Measurements from ENCODE around the gene GNB1. TPM values are rescaled to one million over a fixed set of nuclear protein-coding genes. Genes with fewer than 3 reads are reported as not detected.

The GNB1 gene
- total and polyA plus RNA-seq, 2 experiments from 2014 or later: 134 to 175 TPM

DNA sequence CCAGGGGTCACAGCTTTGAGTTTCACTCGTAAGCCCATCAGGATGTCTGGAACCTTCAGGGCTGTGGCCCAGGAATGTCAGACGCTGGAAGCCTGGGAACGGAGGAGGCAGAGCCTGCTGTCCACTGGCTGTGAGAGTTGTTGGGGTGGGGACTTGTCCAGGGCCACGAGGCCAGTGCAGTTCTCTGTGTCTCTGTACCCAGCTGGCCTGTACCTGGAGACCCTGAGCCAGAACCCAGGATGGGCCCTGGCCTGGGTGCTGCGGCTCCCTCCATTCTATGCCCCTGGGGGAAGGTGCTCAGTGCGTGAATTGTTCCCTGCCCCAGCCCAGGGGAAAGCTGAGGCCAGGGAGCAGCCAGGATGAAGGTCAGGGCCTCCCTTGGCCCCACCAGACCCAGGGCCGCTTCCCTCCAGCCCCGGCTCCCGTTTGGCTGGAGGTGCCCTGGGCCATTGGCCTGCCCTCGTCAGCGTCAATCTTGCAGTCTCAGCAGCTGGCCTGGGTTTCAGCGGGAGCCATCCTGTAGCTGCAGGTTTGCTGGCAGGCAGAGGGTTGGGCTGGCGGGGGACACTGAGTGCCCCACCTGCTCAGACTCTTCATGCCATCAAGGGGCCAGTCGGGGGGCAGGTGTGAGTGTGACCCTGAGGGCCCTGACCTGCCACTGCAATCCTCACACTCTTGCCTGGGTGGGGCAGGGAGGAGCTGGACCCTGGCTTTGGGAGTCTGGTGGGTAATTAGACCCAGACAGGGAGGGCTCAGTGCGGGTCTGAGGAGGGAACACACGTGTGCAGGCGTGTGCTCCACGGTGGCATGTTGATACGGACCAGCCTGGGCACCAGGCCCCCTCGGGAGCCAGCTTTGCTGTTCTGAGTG is 23.4 kb upstream of the GNB1 start:
- Histone ChIP-seq H2AFZ (no peak overlapping the region), H3K9me2 (replicated peaks; ENCODE audit: insufficient read depth) (no peaks in the 10 kb centered on the region), H3K4me2 (no peak overlapping the region), H3K27me3 (no peaks in the 10 kb centered on the region), H3K4me3 (no peak overlapping the region), H3K4me1 (ENCODE audit: insufficient read depth) (peaks cover 12% of the 10 kb centered on the region), H3K9me3 (ENCODE audit: low read depth) (no peaks in the 10 kb centered on the region), H3K36me3 (replicated peaks; ENCODE audit: insufficient read depth, low read depth) (no peaks in the 10 kb centered on the region), H4K20me1 (ENCODE audit: insufficient read depth, poor library complexity, severe bottlenecking) (no peaks in the 10 kb centered on the region), H3K79me2 (no peaks in the 10 kb centered on the region), H3K27ac (no peak overlapping the region)
- WGBS (ENCODE audit: low lambda C conversion rate, missing lambda C conversion rate): 73% methylated on average over 18 of the region's 20 CpGs
- DNase-seq (ENCODE audit: low spot score): peak; percentile 25
- TF ChIP-seq EZH2 (IDR thresholded peaks at IDR 0.05; ENCODE audit: borderline replicate concordance): no peak
- TF ChIP-seq, protein P1, sequence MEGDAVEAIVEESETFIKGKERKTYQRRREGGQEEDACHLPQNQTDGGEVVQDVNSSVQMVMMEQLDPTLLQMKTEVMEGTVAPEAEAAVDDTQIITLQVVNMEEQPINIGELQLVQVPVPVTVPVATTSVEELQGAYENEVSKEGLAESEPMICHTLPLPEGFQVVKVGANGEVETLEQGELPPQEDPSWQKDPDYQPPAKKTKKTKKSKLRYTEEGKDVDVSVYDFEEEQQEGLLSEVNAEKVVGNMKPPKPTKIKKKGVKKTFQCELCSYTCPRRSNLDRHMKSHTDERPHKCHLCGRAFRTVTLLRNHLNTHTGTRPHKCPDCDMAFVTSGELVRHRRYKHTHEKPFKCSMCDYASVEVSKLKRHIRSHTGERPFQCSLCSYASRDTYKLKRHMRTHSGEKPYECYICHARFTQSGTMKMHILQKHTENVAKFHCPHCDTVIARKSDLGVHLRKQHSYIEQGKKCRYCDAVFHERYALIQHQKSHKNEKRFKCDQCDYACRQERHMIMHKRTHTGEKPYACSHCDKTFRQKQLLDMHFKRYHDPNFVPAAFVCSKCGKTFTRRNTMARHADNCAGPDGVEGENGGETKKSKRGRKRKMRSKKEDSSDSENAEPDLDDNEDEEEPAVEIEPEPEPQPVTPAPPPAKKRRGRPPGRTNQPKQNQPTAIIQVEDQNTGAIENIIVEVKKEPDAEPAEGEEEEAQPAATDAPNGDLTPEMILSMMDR (IDR thresholded peaks at IDR 0.05; ENCODE audit: poor library complexity): no peak
- no peak for TF ChIP-seq EZH2phosphoT487 (IDR thresholded peaks at IDR 0.05; ENCODE audit: low read depth, severe bottlenecking, unreplicated experiment)

DNA sequence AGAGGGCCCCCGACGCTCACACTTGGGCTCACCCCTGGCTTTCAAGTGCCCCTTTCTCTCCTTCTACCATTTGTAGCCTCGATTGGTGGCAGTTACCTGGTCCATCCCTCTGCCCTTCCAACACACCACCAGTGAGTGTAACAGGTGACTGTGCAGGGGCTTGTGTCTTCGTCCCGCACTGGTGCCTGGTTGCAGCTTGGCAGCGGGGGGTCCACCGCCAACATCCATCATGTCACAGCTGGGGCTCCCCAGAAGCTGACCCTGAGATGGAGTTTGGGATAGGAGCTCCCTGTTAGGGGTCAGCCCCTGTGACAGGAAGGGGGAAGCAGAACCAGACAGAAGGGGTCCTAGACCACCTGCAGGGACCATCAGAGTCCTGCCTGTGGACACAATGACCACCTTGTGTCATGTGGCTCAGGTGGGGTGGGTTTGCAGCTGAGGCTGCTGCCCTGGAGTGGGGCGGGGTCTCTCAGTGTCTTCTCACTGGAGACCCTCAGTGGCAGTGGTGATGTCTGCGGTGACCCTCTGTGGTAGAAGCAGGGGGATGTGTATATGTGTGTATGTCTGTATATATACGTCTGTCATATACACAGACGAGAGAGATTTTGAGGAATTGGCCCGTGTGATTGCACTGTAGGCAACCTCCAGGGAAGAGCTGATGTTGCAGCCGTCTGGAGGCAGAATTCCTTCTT is 20.6 kb upstream of the GNB1 start:
- no peak for TF ChIP-seq EZH2phosphoT487 (IDR thresholded peaks at IDR 0.05; ENCODE audit: low read depth, severe bottlenecking, unreplicated experiment)
- Histone ChIP-seq H3K4me1 (ENCODE audit: insufficient read depth) (peaks cover 16% of the 10 kb centered on the region), H3K9me3 (ENCODE audit: low read depth) (no peaks in the 10 kb centered on the region), H3K4me3 (no peak overlapping the region), H3K36me3 (replicated peaks; ENCODE audit: insufficient read depth, low read depth) (no peaks in the 10 kb centered on the region), H3K9me2 (replicated peaks; ENCODE audit: insufficient read depth) (no peaks in the 10 kb centered on the region), H3K79me2 (peaks cover 9% of the 10 kb centered on the region), H4K20me1 (ENCODE audit: insufficient read depth, poor library complexity, severe bottlenecking) (no peaks in the 10 kb centered on the region), H3K27ac (no peak overlapping the region), H3K4me2 (no peak overlapping the region), H2AFZ (no peak overlapping the region), H3K27me3 (no peaks in the 10 kb centered on the region)
- WGBS (ENCODE audit: low lambda C conversion rate, missing lambda C conversion rate): 91% methylated on average over 12 of the region's 13 CpGs
- DNase-seq (ENCODE audit: low spot score): peak; percentile 3

DNA sequence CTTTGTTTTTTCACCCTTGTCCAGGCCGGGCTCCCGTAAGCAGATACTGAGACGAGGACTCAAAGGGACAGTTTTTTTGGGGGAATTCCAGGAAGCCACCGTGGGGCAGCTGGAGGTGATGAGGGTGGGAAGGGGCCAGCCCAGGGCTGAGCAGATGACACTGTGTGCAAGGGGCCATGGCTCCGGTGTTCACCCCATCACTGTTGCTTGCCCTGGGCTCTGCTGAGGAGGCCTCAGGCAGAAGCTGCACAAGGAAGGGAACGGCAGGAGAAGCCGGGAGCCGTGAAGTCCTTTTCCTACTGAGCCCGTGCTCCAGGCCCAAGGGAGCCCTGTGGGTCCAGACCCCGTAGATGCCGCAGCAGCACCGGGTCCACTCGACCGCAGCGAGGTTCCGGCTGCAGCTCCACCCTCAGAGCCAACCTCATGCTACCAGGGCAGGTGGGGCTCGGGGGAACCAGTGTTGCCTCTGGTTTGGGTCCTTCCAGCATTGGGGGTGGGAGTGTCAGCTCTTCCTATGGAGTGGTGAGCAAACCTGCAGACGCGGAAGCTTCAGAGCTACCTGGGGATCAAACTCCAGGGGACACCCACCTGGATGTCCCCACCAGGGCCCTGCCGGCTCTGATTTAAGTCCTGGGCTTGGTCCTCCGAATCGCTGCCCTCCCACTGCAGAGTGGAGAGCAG is 19.9 kb upstream of the GNB1 start:
- H3K9me3 ChIP-seq (ENCODE audit: low read depth): no peaks in the 10 kb centered on the region
- no peaks in the 10 kb centered on the region for H3K27me3 ChIP-seq
- peaks cover 9% of the 10 kb centered on the region for H3K79me2 ChIP-seq
- H3K4me3 ChIP-seq: no peak overlapping the region
- H3K36me3 ChIP-seq (replicated peaks; ENCODE audit: insufficient read depth, low read depth): no peaks in the 10 kb centered on the region
- TF ChIP-seq EZH2phosphoT487 (IDR thresholded peaks at IDR 0.05; ENCODE audit: low read depth, severe bottlenecking, unreplicated experiment): no peak
- TF ChIP-seq, protein P1 (IDR thresholded peaks at IDR 0.05; ENCODE audit: poor library complexity): no peak
- TF ChIP-seq EZH2 (IDR thresholded peaks at IDR 0.05; ENCODE audit: borderline replicate concordance): no peak
- no peaks in the 10 kb centered on the region for H3K9me2 ChIP-seq (replicated peaks; ENCODE audit: insufficient read depth)
- H3K4me2 ChIP-seq: no peak overlapping the region
- no peak overlapping the region for H3K27ac ChIP-seq
- H2AFZ ChIP-seq: no peak overlapping the region
- 95% methylated on average over 20 of the region's 22 CpGs for WGBS (ENCODE audit: low lambda C conversion rate, missing lambda C conversion rate)
- H4K20me1 ChIP-seq (ENCODE audit: insufficient read depth, poor library complexity, severe bottlenecking): no peaks in the 10 kb centered on the region
- H3K4me1 ChIP-seq (ENCODE audit: insufficient read depth): peaks cover 16% of the 10 kb centered on the region
- DNase-seq (ENCODE audit: low spot score): peak; percentile 6
